H1 (cell line): ENCODE measurements around the gene PACS1. TPM values are rescaled to one million over a fixed set of nuclear protein-coding genes. Genes with fewer than 3 reads are reported as not detected.

Experiments used
- CTCF ChIA-PET: fragments of 300-600 bp; sonication (Branson Sonifier 250); formaldehyde crosslinking; loops from one replicate; lab custom pipeline; 2021; ENCODE audit not compliant: partially characterized antibody; lab: Charles Lee
- POLR2A ChIA-PET: fragments of 300-600 bp; sonication (Branson Sonifier 250); formaldehyde crosslinking; loops from one replicate; lab custom pipeline; 2021; ENCODE audit warnings: inconsistent platforms; ENCODE audit not compliant: partially characterized antibody; lab: Charles Lee
- DNase-seq, 2 experiments: peaks; one replicate each; pipeline versions ENCODE4 v3.0.0 to v3.0.0-alpha.2; 2010 to 2022; ENCODE audit warnings: low spot score in 2 of 2, low read depth in 1 of 2, mixed read lengths in 1 of 2
- FAIRE-seq: peaks from 2 replicates; lab custom pipeline; 2011; peaks lifted over from hg19 to GRCh38; lab: Jason Lieb, UNC
- H2AFZ ChIP-seq: 2 replicates; pipeline ENCODE4 v1.8.1; 2012; ENCODE audit warnings: low read length, inconsistent platforms
- H2AK5ac ChIP-seq: 2 replicates; pipeline ENCODE4 v1.6.1; 2013; ENCODE audit warnings: low read depth, low read length
- H2BK120ac ChIP-seq: replicated peaks from 2 replicates; pipeline ENCODE3; 2013; ENCODE audit warnings: low read depth, low read length, inconsistent platforms
- H2BK12ac ChIP-seq: 2 replicates; pipeline ENCODE4 v1.6.1; 2013; ENCODE audit warnings: low read depth, low read length
- H2BK15ac ChIP-seq: 2 replicates; pipeline ENCODE4 v1.6.1; 2013; ENCODE audit warnings: low read length
- H2BK20ac ChIP-seq: 2 replicates; pipeline ENCODE4 v1.6.1; 2013; ENCODE audit warnings: low read length
- H2BK5ac ChIP-seq: 2 replicates; pipeline ENCODE4 v1.6.1; 2013; ENCODE audit warnings: low read depth, low read length
- H3K14ac ChIP-seq: 2 replicates; pipeline ENCODE4 v1.6.1; 2013; ENCODE audit warnings: inconsistent platforms; ENCODE audit not compliant: insufficient read length
- H3K18ac ChIP-seq: 2 replicates; pipeline ENCODE4 v1.6.1; 2013; ENCODE audit warnings: low read length; ENCODE audit errors: extremely low read depth
- H3K23ac ChIP-seq: 2 replicates; pipeline ENCODE4 v1.6.1; 2013; ENCODE audit warnings: inconsistent platforms; ENCODE audit not compliant: insufficient read length
- H3K23me2 ChIP-seq: 2 replicates; pipeline ENCODE4 v1.6.1; 2013; ENCODE audit warnings: low read depth, low read length
- H3K27ac ChIP-seq: 2 replicates; pipeline ENCODE4 v1.6.1; 2011; ENCODE audit warnings: low read depth, low read length, inconsistent platforms
- H3K27me3 ChIP-seq, 4 experiments: replicated peaks in 1 of 4; 1 replicate in 1 of 4; 2 replicates in 3 of 4; pipeline versions ENCODE4 v1.6.1 to v1.8.1; 2011 to 2013; ENCODE audit warnings: low read length in 3 of 4, mild to moderate bottlenecking in 3 of 4, inconsistent platforms in 2 of 4, mixed read lengths in 2 of 4, moderate library complexity in 1 of 4; ENCODE audit not compliant: control insufficient read depth in 3 of 4, insufficient read depth in 3 of 4; ENCODE audit errors: extremely low read depth in 1 of 4
- H3K36me3 ChIP-seq, 4 experiments: 2 replicates each; pipeline versions ENCODE4 v1.6.1 to v1.8.1; 2011 to 2013; ENCODE audit warnings: mild to moderate bottlenecking in 4 of 4, low read length in 3 of 4, moderate library complexity in 2 of 4, control low read depth in 1 of 4, inconsistent platforms in 1 of 4; ENCODE audit not compliant: insufficient read depth in 4 of 4, control insufficient read depth in 2 of 4
- H3K4ac ChIP-seq: replicated peaks from 2 replicates; pipeline ENCODE3; 2013; ENCODE audit warnings: low read length, low read depth, mixed read lengths, inconsistent platforms; ENCODE audit not compliant: insufficient read length
- H3K4me1 ChIP-seq, 4 experiments: replicated peaks in 1 of 4; 1 replicate in 1 of 4; 2 replicates in 3 of 4; pipeline versions ENCODE4 v1.6.1 to v1.8.1; 2011 to 2013; ENCODE audit warnings: low read length in 3 of 4, inconsistent platforms in 2 of 4, mixed read lengths in 1 of 4; ENCODE audit not compliant: insufficient read depth in 4 of 4, control insufficient read depth in 3 of 4
- H3K4me2 ChIP-seq, 2 experiments: 2 replicates each; pipeline versions ENCODE4 v1.6.1 to v1.8.1; 2011 to 2013; ENCODE audit warnings: low read depth in 2 of 2, low read length in 2 of 2, control low read depth in 1 of 2, inconsistent platforms in 1 of 2, mild to moderate bottlenecking in 1 of 2; ENCODE audit not compliant: insufficient read depth in 1 of 2
- H3K4me3 ChIP-seq, 4 experiments: fragments of 200-600, 300-600 bp in 1 of 4; sonication (generic), shearing (Covaris generic), sonication (Bioruptor Twin) in 1 of 4; 2 replicates each; pipeline versions ENCODE4 v1.5.1 to v1.8.1; 2011 to 2016; ENCODE audit warnings: low read length in 4 of 4, low read depth in 3 of 4, control low read depth in 2 of 4, inconsistent platforms in 2 of 4, mild to moderate bottlenecking in 2 of 4, mixed read lengths in 1 of 4, moderate library complexity in 1 of 4; ENCODE audit not compliant: insufficient read depth in 2 of 4; ENCODE audit errors: extremely low read depth in 1 of 4
- H3K56ac ChIP-seq: replicated peaks from 2 replicates; pipeline ENCODE3; 2013; ENCODE audit warnings: low read depth, mild to moderate bottlenecking, mixed read lengths, low read length, inconsistent platforms; ENCODE audit not compliant: insufficient read length
- H3K79me1 ChIP-seq: 2 replicates; pipeline ENCODE4 v1.6.1; 2013; ENCODE audit warnings: low read depth, low read length, control low read depth
- H3K79me2 ChIP-seq, 2 experiments: 2 replicates each; pipeline versions ENCODE4 v1.6.1 to v1.8.1; 2012 to 2013; ENCODE audit warnings: low read length in 2 of 2, mild to moderate bottlenecking in 2 of 2, inconsistent platforms in 1 of 2; ENCODE audit not compliant: insufficient read depth in 2 of 2, control insufficient read depth in 1 of 2
- H3K9ac ChIP-seq, 4 experiments: replicated peaks in 1 of 4; 1 replicate in 1 of 4; 2 replicates in 3 of 4; pipeline versions ENCODE4 v1.6.1 to v1.8.1; 2011 to 2013; ENCODE audit warnings: low read depth in 3 of 4, low read length in 3 of 4, control low read depth in 2 of 4, mild to moderate bottlenecking in 2 of 4, moderate library complexity in 2 of 4, inconsistent platforms in 1 of 4; ENCODE audit errors: extremely low read depth in 1 of 4
- H3K9me3 ChIP-seq, 2 experiments: 2 replicates each; pipeline versions ENCODE4 v1.6.1 to v1.8.1; 2012 to 2013; ENCODE audit warnings: mild to moderate bottlenecking in 2 of 2, moderate library complexity in 2 of 2, control low read depth in 1 of 2, inconsistent platforms in 1 of 2, low read depth in 1 of 2, low read length in 1 of 2, mixed read lengths in 1 of 2; ENCODE audit not compliant: insufficient read depth in 2 of 2
- H4K20me1 ChIP-seq, 2 experiments: replicated peaks in 1 of 2; 2 replicates each; pipeline versions ENCODE3 to v1.8.1; 2011 to 2013; ENCODE audit warnings: inconsistent platforms in 2 of 2, low read length in 2 of 2, mild to moderate bottlenecking in 1 of 2; ENCODE audit not compliant: insufficient read depth in 2 of 2, control insufficient read depth in 1 of 2
- H4K5ac ChIP-seq: 2 replicates; pipeline ENCODE4 v1.6.1; 2013; ENCODE audit warnings: low read length, low read depth, mixed read lengths, inconsistent platforms; ENCODE audit not compliant: insufficient read length
- H4K8ac ChIP-seq: 2 replicates; pipeline ENCODE4 v1.8.0; 2013; ENCODE audit warnings: mild to moderate bottlenecking, moderate library complexity, low read length, inconsistent platforms; ENCODE audit not compliant: insufficient read depth; ENCODE audit errors: extremely low read depth
- H4K91ac ChIP-seq: replicated peaks from 2 replicates; pipeline ENCODE3; 2013; ENCODE audit warnings: low read length, mixed read lengths, inconsistent platforms; ENCODE audit not compliant: insufficient read length
- BRCA1 ChIP-seq: IDR thresholded peaks from 2 replicates; pipeline ENCODE4 v1.6.1; 2012; ENCODE audit warnings: low read depth, low read length, improper control_type of control experiment
- CBX5 ChIP-seq: fragments of 300-800, 300-1000 bp; sonication (generic); IDR thresholded peaks from 2 replicates; pipeline ENCODE4 v1.7.1; 2016; ENCODE audit warnings: antibody characterized with exemption, low read length, low read depth
- CTBP2 ChIP-seq: IDR thresholded peaks from 2 replicates; pipeline ENCODE4 v1.7.0; 2011; ENCODE audit warnings: borderline replicate concordance, mild to moderate bottlenecking, moderate library complexity, mixed read lengths, low read length; ENCODE audit not compliant: insufficient read depth, insufficient read length
- E2F6 ChIP-seq: IDR thresholded peaks from 2 replicates; pipeline ENCODE4 v1.6.1; 2012; ENCODE audit warnings: inconsistent platforms
- EZH2 ChIP-seq: fragments of 200-600 bp; sonication (generic); IDR thresholded peaks from 2 replicates; pipeline ENCODE4 v1.7.1; 2012; ENCODE audit warnings: low read depth, mild to moderate bottlenecking, moderate library complexity, low read length, inconsistent platforms; ENCODE audit not compliant: severe bottlenecking
- MAFK ChIP-seq: IDR thresholded peaks from 2 replicates; pipeline ENCODE4 v1.6.1; 2012; ENCODE audit warnings: low read depth, mild to moderate bottlenecking, improper control_type of control experiment, low read length
- NANOG ChIP-seq: IDR thresholded peaks from 2 replicates; pipeline ENCODE4 v1.6.1; 2011; ENCODE audit warnings: low read length, low read depth, mild to moderate bottlenecking, inconsistent platforms; ENCODE audit not compliant: insufficient read depth, poor library complexity, severe bottlenecking
- POU5F1 ChIP-seq: IDR thresholded peaks from 2 replicates; pipeline ENCODE4 v1.6.1; 2011; ENCODE audit warnings: low read depth, mild to moderate bottlenecking, low read length, moderate library complexity
- RAD21 ChIP-seq, 2 experiments: IDR thresholded peaks in 1 of 2; conservative IDR thresholded peaks in 1 of 2; 2 replicates each; pipeline ENCODE4 v1.6.1; 2011; ENCODE audit warnings: low read depth in 2 of 2, low read length in 2 of 2, improper control_type of control experiment in 1 of 2, inconsistent platforms in 1 of 2, mild to moderate bottlenecking in 1 of 2, moderate library complexity in 1 of 2
- RBBP5 ChIP-seq: IDR thresholded peaks from 2 replicates; pipeline ENCODE4 v1.7.1; 2012; ENCODE audit warnings: low read depth, mild to moderate bottlenecking, inconsistent platforms, low read length, moderate library complexity, borderline replicate concordance
- ZNF274 ChIP-seq: IDR thresholded peaks from 2 replicates; pipeline ENCODE4 v1.7.0; 2012; ENCODE audit warnings: low read length, borderline replicate concordance; ENCODE audit errors: extremely low read depth
- WGBS, 2 experiments: shearing (Covaris generic) in 1 of 2; methylation state at CpG; one replicate each; pipeline versions ENCODE4 v1.1.6 to v1.1.7; 2013 to 2015; ENCODE audit warnings: low lambda C conversion rate in 2 of 2, mixed read lengths in 2 of 2, inconsistent platforms in 1 of 2, low coverage in 1 of 2, missing lambda C conversion rate in 1 of 2; ENCODE audit not compliant: insufficient replicate concordance in 2 of 2, insufficient coverage in 1 of 2, insufficient read length in 1 of 2; ENCODE audit errors: extremely low coverage in 1 of 2, missing lambda C conversion rate in 1 of 2; 5-methylcytosine and 5-hydroxymethylcytosine counted together
- polyA plus RNA-seq, 7 experiments: library from polyadenylated mRNA; depleted of rRNA in 3 of 7; stranded (reverse) in 5 of 7; unstranded in 2 of 7; fragments of >200 nt in 5 of 7; fragments of 200-250 nt in 2 of 7; gene quantifications; 1 replicate in 5 of 7; 2 replicates in 1 of 7; 4 replicates in 1 of 7; pipeline versions ENCODE4 v1.2.1 to v1.2.3, GENCODE V29; 2011 to 2013; ENCODE audit warnings: missing spikeins in 2 of 7, mixed read lengths in 2 of 7
- total RNA-seq: library from RNA; stranded (reverse); fragmentation: NEBNext Ultra II Directional; extraction: Animal tissue kit (Norgen Biotek cat#: 25700); gene quantifications from 2 replicates; pipeline ENCODE4 v1.2.1, GENCODE V29; 2021
- TF ChIP-seq, protein P1 (sequence below): IDR thresholded peaks from 2 replicates; pipeline ENCODE4 v1.6.1; 2012; ENCODE audit warnings: inconsistent platforms

PACS1 gene
- total and polyA plus RNA-seq, 2 of the 8 experiments (the other 6 are each of a cell fraction or from before 2014, with no cell fraction given), result 11.5 to 36.0 TPM

GRCh38 chr11:66230156-66230555 lies 160.1 kb downstream of the PACS1 start:
- POLR2A ChIA-PET, result interaction anchor here (1.5 kb wide), 1 partner anchor 9 kb away, joined by 3 read pairs; no protein-coding TSS in a partner anchor
- Histone ChIP-seq H2AFZ (no peak overlapping the region), H3K18ac (no peak overlapping the region), H4K5ac (no peak overlapping the region), H3K14ac (no peak overlapping the region), H3K23ac (no peak overlapping the region), H3K56ac (no peak overlapping the region), H4K8ac (no peak overlapping the region), H2BK15ac (no peak overlapping the region), H4K20me1 (no peaks in the 10 kb centered on the region), H2BK20ac (no peak overlapping the region), H2AK5ac (no peak overlapping the region), H3K9ac (no peak overlapping the region), H3K4me3 (no peak overlapping the region), H3K4ac (no peak overlapping the region), H3K23me2 (no peaks in the 10 kb centered on the region), H3K27ac (no peak overlapping the region), H3K79me2 (no peaks in the 10 kb centered on the region), H2BK5ac (no peak overlapping the region), H3K79me1 (no peaks in the 10 kb centered on the region), H2BK120ac (no peak overlapping the region), H3K36me3 (peaks cover 0 to 2% (median 0%) of the 10 kb centered on the region in 4 experiments; a peak in 3 of 8 replicates), H3K27me3 (no peaks in the 10 kb centered on the region), H4K91ac (no peak overlapping the region), H3K4me1 (peaks cover 0 to 2% (median 0%) of the 10 kb centered on the region in 4 experiments; a peak in 5 of 7 replicates), H3K4me2 (no peak overlapping the region), H2BK12ac (no peak overlapping the region), H3K9me3 (no peaks in the 10 kb centered on the region)
- WGBS, 2 experiments, result 92% methylated on average over 5 of the region's 6 CpGs; no CpG with 5 or more reads in 1 of the 2 experiments
- FAIRE-seq (no peak), DNase-seq (no peak)
- CTCF ChIA-PET, result interaction anchor here (0.6 to 12.4 kb wide), 3 partner anchors 9 to 1328 kb away, joined by 3 to 123 read pairs (median 3); no protein-coding TSS in a partner anchor
- TF ChIP-seq CTBP2 (no peak), E2F6 (no peak), MAFK (no peak), EZH2 (no peak), RAD21 (IDR thresholded peaks at IDR 0.05 in 1 of 2, conservative IDR thresholded peaks at IDR 0.05 in 1 of 2; ENCODE audit: low read depth in 2 of 2, low read length in 2 of 2) (no peak), NANOG (no peak), ZNF274 (no peak), BRCA1 (no peak), POU5F1 (no peak), RBBP5 (no peak), CBX5 (no peak)
- TF ChIP-seq, protein P1, sequence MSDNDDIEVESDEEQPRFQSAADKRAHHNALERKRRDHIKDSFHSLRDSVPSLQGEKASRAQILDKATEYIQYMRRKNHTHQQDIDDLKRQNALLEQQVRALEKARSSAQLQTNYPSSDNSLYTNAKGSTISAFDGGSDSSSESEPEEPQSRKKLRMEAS, result no peak
